A673 (cell line): Measurements from ENCODE around the gene MROH8. TPM values are rescaled to one million over a fixed set of nuclear protein-coding genes. Genes with fewer than 3 reads are reported as not detected.

Experiments
- BruUV-seq: library from RNA; stranded (reverse); fragments of 400-500 nt; replicated peaks from 2 replicates; lab custom pipeline; 2021; lab: Mats Ljungman, UMichigan
- CTCF ChIA-PET: fragments of 300-600 bp; sonication (Branson Sonifier 250); formaldehyde crosslinking; loops from one replicate; lab custom pipeline; 2022; ENCODE audit warnings: antibody characterized with exemption; lab: Charles Lee
- POLR2A ChIA-PET: fragments of 300-600 bp; sonication (Branson Sonifier 250); formaldehyde crosslinking; loops from one replicate; lab custom pipeline; 2022; ENCODE audit warnings: antibody characterized with exemption; ENCODE audit not compliant: low non-redundant PET; lab: Charles Lee
- DNase-seq: peaks from one replicate; pipeline ENCODE4 v3.0.0-alpha.2; 2015; ENCODE audit warnings: low spot score
- H3K27ac ChIP-seq: fragments of 200-600 bp; sonication (generic); 2 replicates; pipeline ENCODE4 v1.5.1; 2016; ENCODE audit warnings: mixed run types, low read depth, mild to moderate bottlenecking, mixed read lengths, antibody characterized with exemption, low read length; ENCODE audit not compliant: poor library complexity, severe bottlenecking
- H3K27me3 ChIP-seq: fragments of 200-600 bp; sonication (generic); replicated peaks from 2 replicates; pipeline ENCODE4 v1.6.1; 2017; ENCODE audit warnings: mixed run types, low read depth, mild to moderate bottlenecking, mixed read lengths, antibody characterized with exemption, low read length; ENCODE audit not compliant: insufficient read depth, poor library complexity
- H3K36me3 ChIP-seq: fragments of 200-600 bp; sonication (generic); 2 replicates; pipeline ENCODE4 v1.6.1; 2016; ENCODE audit warnings: mixed run types, mild to moderate bottlenecking, mixed read lengths, antibody characterized with exemption, low read length; ENCODE audit not compliant: insufficient read depth, poor library complexity, severe bottlenecking
- H3K4me1 ChIP-seq: fragments of 200-600 bp; sonication (generic); 2 replicates; pipeline ENCODE4 v1.6.1; 2017; ENCODE audit warnings: mixed run types, mild to moderate bottlenecking, mixed read lengths, antibody characterized with exemption, low read length; ENCODE audit not compliant: insufficient read depth, poor library complexity, severe bottlenecking
- H3K4me3 ChIP-seq: fragments of 200-600 bp; sonication (generic); 2 replicates; pipeline ENCODE4 v1.5.1; 2016; ENCODE audit warnings: low read depth, mixed run types, mild to moderate bottlenecking, mixed read lengths, low read length; ENCODE audit not compliant: poor library complexity, severe bottlenecking
- H3K9me3 ChIP-seq: fragments of 200-600 bp; sonication (generic); 2 replicates; pipeline ENCODE4 v1.6.1; 2016; ENCODE audit warnings: mixed run types, low read depth, mild to moderate bottlenecking, mixed read lengths, antibody characterized with exemption, low read length; ENCODE audit not compliant: poor library complexity, severe bottlenecking
- CTCF ChIP-seq: fragments of 300-800, 200-600 bp; sonication (generic); conservative IDR thresholded peaks from 2 replicates; pipeline ENCODE4 v1.5.1; 2017; ENCODE audit warnings: low read depth, mild to moderate bottlenecking, antibody characterized with exemption, low read length, moderate library complexity, mixed read lengths
- EZH2 ChIP-seq: fragments of 200-600 bp; sonication (generic); IDR thresholded peaks from 2 replicates; pipeline ENCODE4 v1.6.1; 2017; ENCODE audit warnings: borderline replicate concordance, low read depth, mild to moderate bottlenecking, mixed read lengths, antibody characterized with exemption, low read length; ENCODE audit not compliant: poor library complexity, severe bottlenecking
- intact Hi-C: fragments of 100-400 bp; cut with micrococcal nuclease; formaldehyde crosslinking; loops from one replicate; pipeline ENCODE4 v1.10.0; 2022; ENCODE audit not compliant: unreplicated experiment
- total RNA-seq: library from RNA; stranded (reverse); gene quantifications from 2 replicates; pipeline ENCODE4 v1.2.3, GENCODE V29; 2021

The MROH8 gene
- total RNA-seq, 1 experiment from 2014 or later, result 1.6 TPM

- H3K27me3 ChIP-seq, result no peaks in the 10 kb centered on the region
- no peaks in the 10 kb centered on the region for H3K9me3 ChIP-seq
- POLR2A ChIA-PET, result no interaction called here
- H3K4me3 ChIP-seq, result no peak overlapping the region
- DNase-seq, result no peak
- H3K4me1 ChIP-seq, result no peaks in the 10 kb centered on the region
- no peaks in the 10 kb centered on the region for H3K36me3 ChIP-seq
- intact Hi-C loops, result no loop called here
- H3K27ac ChIP-seq, result no peak overlapping the region
- no TSS peak for BruUV-seq
- TF ChIP-seq CTCF, result no peak
- no peak for TF ChIP-seq EZH2
- CTCF ChIA-PET, result no interaction called here
Observed at GRCh38 chr20:37119356-37120036, 59.9 kb downstream of the MROH8 start.

DNA sequence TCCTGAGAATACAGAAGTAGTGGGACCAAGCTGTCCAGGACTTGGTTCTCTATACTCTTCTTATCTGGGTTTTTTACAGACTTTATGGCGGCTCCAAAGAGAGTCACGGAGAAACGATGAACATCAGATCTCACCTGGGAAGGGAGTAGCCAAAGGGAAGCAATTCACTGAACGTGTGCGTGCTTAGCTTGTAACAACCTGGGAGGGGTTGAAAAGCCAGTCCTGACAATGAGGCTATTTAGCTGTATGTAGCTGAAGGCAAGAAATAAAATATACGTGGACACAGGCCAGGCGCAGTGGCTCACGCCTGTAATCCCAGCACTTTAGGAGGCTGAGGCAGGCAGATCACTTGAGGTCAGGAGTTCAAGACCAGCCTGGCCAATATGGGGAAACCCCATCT lies 65.3 kb downstream of the MROH8 start:
- intact Hi-C loops, result no loop called here
- Histone ChIP-seq H3K27ac (no peak overlapping the region), H3K4me3 (no peak overlapping the region), H3K9me3 (no peaks in the 10 kb centered on the region), H3K36me3 (no peaks in the 10 kb centered on the region), H3K4me1 (no peaks in the 10 kb centered on the region), H3K27me3 (no peaks in the 10 kb centered on the region)
- no TSS peak for BruUV-seq
- TF ChIP-seq EZH2 (no peak), CTCF (no peak)
- POLR2A ChIA-PET, result no interaction called here
- CTCF ChIA-PET, result no interaction called here
- no peak for DNase-seq

DNA sequence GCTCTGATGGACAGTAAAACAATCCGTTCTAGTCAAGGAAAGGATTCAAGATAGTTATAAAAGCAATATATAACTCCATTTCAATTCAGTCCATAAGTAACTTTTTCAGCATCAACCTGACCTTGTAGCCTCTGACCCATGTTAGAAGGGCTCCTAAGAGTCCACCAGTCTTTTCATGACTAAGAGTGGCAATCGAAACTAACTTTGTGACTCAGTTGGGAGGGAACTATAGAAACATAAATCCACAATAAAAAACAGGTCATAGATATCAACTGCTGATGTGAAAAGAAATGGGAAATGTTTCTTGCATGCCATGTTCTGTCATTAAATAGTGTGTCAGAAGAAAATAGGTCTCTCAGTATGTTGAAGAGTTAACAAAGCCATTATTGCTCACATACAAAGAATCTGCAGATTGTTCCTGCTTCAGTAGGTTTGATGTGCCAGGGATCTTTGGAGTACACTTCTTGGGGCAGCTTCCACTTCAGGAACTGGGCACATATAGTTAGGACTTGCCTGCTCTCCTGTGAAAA lies 67.4 kb downstream of the MROH8 start:
- H3K4me3 ChIP-seq, result no peak overlapping the region
- intact Hi-C loops, result no loop called here
- no peak overlapping the region for H3K27ac ChIP-seq
- POLR2A ChIA-PET, result no interaction called here
- CTCF ChIA-PET, result no interaction called here
- no peaks in the 10 kb centered on the region for H3K9me3 ChIP-seq
- TF ChIP-seq EZH2 (no peak), CTCF (no peak)
- no peaks in the 10 kb centered on the region for H3K27me3 ChIP-seq
- BruUV-seq, result no TSS peak
- no peaks in the 10 kb centered on the region for H3K36me3 ChIP-seq
- H3K4me1 ChIP-seq, result no peaks in the 10 kb centered on the region
- DNase-seq, result no peak
